MCF 10A (cell line): ENCODE measurements around the gene EYA3. TPM values are rescaled to one million over a fixed set of nuclear protein-coding genes. Genes with fewer than 3 reads are reported as not detected.

ENCODE experiments used
- BruUV-seq: library from RNA; stranded (reverse); fragments of 400-500 nt; replicated peaks from 2 replicates; lab custom pipeline; 2021; lab: Mats Ljungman, UMichigan
- CTCF ChIA-PET: fragments of 300-600 bp; sonication (Branson Sonifier 250); formaldehyde crosslinking; extraction: SDS; loops from one replicate; lab custom pipeline; 2021; ENCODE audit warnings: antibody characterized with exemption, inconsistent platforms; lab: Yijun Ruan, JAX
- POLR2A ChIA-PET: fragments of 300-600, 350-650 bp; sonication (Branson Sonifier 250); formaldehyde crosslinking; extraction: SDS; loops from one replicate; lab custom pipeline; 2020; ENCODE audit warnings: antibody characterized with exemption, inconsistent platforms; lab: Yijun Ruan, JAX
- DNase-seq: peaks from one replicate; pipeline ENCODE4 v3.0.0-alpha.2; 2018; ENCODE audit not compliant: unreplicated experiment
- H3K27ac Mint-ChIP-seq: one replicate; pipeline ENCODE4 v1.8.0; 2022; ENCODE audit warnings: mild to moderate bottlenecking, low read depth, mixed read lengths; ENCODE audit not compliant: unreplicated experiment
- H3K27me3 Mint-ChIP-seq: one replicate; pipeline ENCODE4 v1.8.0; 2022; ENCODE audit warnings: mixed read lengths; ENCODE audit not compliant: insufficient read depth, unreplicated experiment
- H3K36me3 Mint-ChIP-seq: one replicate; pipeline ENCODE4 v1.8.0; 2022; ENCODE audit warnings: mild to moderate bottlenecking, moderate library complexity, mixed read lengths; ENCODE audit not compliant: insufficient read depth, unreplicated experiment
- H3K4me1 Mint-ChIP-seq: one replicate; pipeline ENCODE4 v1.8.0; 2022; ENCODE audit warnings: mixed read lengths; ENCODE audit not compliant: insufficient read depth, unreplicated experiment
- H3K4me3 Mint-ChIP-seq: one replicate; pipeline ENCODE4 v1.8.0; 2022; ENCODE audit warnings: mild to moderate bottlenecking, moderate library complexity, mixed read lengths; ENCODE audit not compliant: unreplicated experiment
- H3K9me3 Mint-ChIP-seq: one replicate; pipeline ENCODE4 v1.8.0; 2022; ENCODE audit warnings: mixed read lengths; ENCODE audit not compliant: unreplicated experiment
- CTCF ChIP-seq: fragments of 200-600 bp; IDR thresholded peaks from one replicate; pipeline ENCODE4 v1.8.0; 2022; ENCODE audit warnings: antibody characterized with exemption, mild to moderate bottlenecking; ENCODE audit not compliant: unreplicated experiment
- intact Hi-C: fragments of 100-400 bp; cut with micrococcal nuclease; formaldehyde crosslinking; loops from 2 replicates; pipeline ENCODE4 v1.14.1; 2022
- total RNA-seq: library from RNA; stranded (reverse); gene quantifications from 2 replicates; pipeline ENCODE4 v1.2.3, GENCODE V29; 2022

EYA3 gene
- total RNA-seq, 1 experiment from 2014 or later = 14.4 TPM

DNA sequence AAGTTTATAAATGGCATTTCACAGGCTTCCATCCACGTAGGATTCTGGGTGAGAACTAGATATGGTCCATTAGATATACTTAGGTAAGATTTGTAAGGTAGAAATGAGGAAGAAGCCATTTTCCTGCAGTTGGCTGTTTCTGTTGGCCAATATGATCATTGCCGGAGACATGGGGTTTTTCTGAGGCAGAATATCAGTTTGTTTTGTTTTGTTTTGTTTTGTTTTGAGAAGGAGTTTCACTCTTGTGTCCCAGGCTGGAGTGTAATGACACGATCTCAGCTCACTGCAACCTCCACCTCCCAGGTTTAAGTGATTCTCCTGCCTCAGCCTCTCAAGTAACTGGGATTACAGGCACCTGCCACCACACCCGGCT, 8.7 kb upstream of the EYA3 start:
- no TSS peak for BruUV-seq
- H3K27me3 Mint-ChIP-seq = peaks cover 10% of the 10 kb centered on the region
- no peak overlapping the region for H3K27ac Mint-ChIP-seq
- TF ChIP-seq CTCF = no peak
- H3K4me3 Mint-ChIP-seq = no peak overlapping the region
- H3K9me3 Mint-ChIP-seq = no peaks in the 10 kb centered on the region
- peaks cover 7% of the 10 kb centered on the region for H3K36me3 Mint-ChIP-seq
- DNase-seq = no peak
- intact Hi-C loops = no loop called here
- POLR2A ChIA-PET = interaction anchor here (1.1 kb wide), 1 partner anchor 98 kb away, joined by 4 read pairs; no protein-coding TSS in a partner anchor
- CTCF ChIA-PET = interaction anchor here (0.6 to 10.1 kb wide), 4 partner anchors 88 to 268 kb away, joined by 3 to 123 read pairs (median 4); no protein-coding TSS in a partner anchor
- no peaks in the 10 kb centered on the region for H3K4me1 Mint-ChIP-seq

DNA sequence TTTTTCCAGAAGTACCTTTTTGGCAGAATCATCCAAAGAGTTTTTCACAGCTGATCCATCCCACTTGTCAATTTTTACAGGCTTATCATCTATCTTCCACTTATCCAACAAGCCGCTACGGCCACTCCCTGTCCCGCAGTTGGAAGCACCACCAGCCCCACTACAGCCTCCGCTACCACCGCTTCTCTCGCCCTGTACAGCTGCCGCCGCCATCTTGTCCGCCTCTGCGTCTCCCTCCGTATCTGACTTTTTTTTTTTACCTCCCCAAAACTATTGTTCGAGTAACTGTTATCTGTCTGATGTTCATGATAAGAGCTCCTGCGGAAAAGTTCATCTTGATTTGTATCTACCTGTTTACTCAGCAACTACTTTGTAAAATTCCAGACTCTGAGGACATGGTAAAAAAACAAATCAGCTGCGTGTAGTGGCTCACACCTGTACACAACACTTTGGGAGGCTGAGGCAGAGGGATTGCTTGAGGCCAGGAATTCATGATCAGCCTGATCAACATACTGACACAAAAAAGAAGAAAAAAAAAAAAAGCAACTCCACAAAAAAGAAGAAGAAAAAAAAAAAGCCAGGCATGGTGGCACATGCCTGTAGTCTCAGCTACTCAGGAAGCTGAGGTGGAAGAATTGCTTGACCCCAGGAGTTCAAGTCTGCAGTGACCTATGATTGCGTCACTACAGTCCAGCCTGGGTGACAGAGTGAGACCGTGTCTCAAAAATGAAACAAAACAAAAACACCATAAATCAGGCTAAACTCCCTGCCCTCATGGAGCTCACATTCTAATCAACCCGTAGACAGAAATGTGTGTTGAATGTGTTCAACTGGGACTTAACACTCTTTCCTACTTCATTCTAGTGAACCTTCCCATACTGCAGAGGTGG, 8.0 kb upstream of the EYA3 start:
- ChIA-PET POLR2A (interaction anchor here (1.1 kb wide), 2 partner anchors 9 to 98 kb away, joined by 4 read pairs; no protein-coding TSS in a partner anchor), CTCF (interaction anchor here (0.6 to 10.1 kb wide), 3 partner anchors 88 to 130 kb away, joined by 3 to 123 read pairs (median 3); no protein-coding TSS in a partner anchor)
- Mint-ChIP-seq H3K36me3 (peaks cover 7% of the 10 kb centered on the region), H3K4me1 (no peaks in the 10 kb centered on the region), H3K27me3 (peaks cover 10% of the 10 kb centered on the region), H3K27ac (no peak overlapping the region), H3K9me3 (no peaks in the 10 kb centered on the region), H3K4me3 (no peak overlapping the region)
- TF ChIP-seq CTCF = no peak
- intact Hi-C loops = no loop called here
- BruUV-seq = no TSS peak
- DNase-seq = no peak

DNA sequence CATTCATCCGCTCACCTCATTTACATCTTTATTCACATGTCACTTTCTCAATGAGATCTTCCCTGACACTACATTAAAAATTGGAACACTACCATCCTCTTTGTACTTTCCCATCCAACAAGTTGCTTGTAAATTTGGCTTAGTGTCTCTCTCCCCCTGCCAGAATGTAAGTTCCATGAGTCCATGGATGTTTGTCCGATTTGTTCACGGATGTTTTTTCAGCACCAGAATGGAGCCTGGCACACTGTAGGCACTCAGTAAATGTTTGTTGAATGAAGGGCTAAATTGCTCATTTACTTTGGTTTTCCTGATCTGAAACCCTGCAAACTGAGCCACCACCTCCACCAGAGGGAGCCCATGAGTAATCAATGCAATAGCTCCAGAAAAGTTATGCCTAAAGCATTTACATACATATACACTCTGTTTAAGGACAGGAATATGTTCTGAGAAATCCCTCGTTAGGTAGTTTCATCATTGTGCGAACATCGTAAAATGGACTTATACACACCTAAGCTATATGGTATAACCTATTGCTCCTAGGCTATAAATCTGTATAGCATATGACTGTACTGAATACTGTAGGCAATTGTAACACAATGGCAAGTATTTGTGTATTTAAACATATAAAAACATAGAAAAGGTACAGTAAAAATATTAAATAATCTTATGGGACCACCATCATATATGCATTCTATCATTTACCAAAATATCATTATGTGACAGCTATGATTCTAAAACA, 2.8 kb upstream of the EYA3 start:
- Mint-ChIP-seq H3K4me1 (peaks cover 15% of the 10 kb centered on the region), H3K4me3 (no peak overlapping the region), H3K9me3 (no peaks in the 10 kb centered on the region), H3K27ac (no peak overlapping the region), H3K27me3 (peaks cover 4% of the 10 kb centered on the region), H3K36me3 (no peaks in the 10 kb centered on the region)
- peak; percentile 77 for TF ChIP-seq CTCF
- CTCF ChIA-PET = interaction anchor here (0.5 to 10.1 kb wide), 24 partner anchors 10 to 511 kb away, joined by 3 to 123 read pairs (median 6); partner anchors contain the start of gene PPP1R8
- DNase-seq = peak; percentile 85
- BruUV-seq = no TSS peak
- POLR2A ChIA-PET = interaction anchor here (0.5 to 3.0 kb wide), 11 partner anchors 8 to 233 kb away, joined by 3 to 26 read pairs (median 4); partner anchors contain the start of gene ATP5IF1
- intact Hi-C loops = loop anchor here (1.0 to 2.0 kb wide), 2 partner anchors 118 to 232 kb away; no protein-coding TSS in a partner anchor
